Ovary (tissue), 9 donors: ENCODE results near the gene DAB1. TPM values are rescaled to one million over a fixed set of nuclear protein-coding genes. Genes with fewer than 3 reads are reported as not detected.

Source experiments
- DNase-seq, 5 donors: peaks; one replicate each; pipeline ENCODE4 v3.0.0-alpha.2; 2019 to 2020
- H3K27ac ChIP-seq, 2 donors: fragments of 200-600 bp; one replicate each; pipeline versions ENCODE4 v1.5.1 to v1.8.0; 2019 to 2022
- H3K27me3 ChIP-seq: fragments of 200-600 bp; one replicate; pipeline ENCODE4 v1.8.0; 2022
- H3K36me3 ChIP-seq: fragments of 200-600 bp; sonication (generic); one replicate; pipeline ENCODE4 v1.5.1; 2019
- H3K4me1 ChIP-seq: one replicate; pipeline ENCODE4 v1.8.1; 2013; ENCODE audit warnings: mild to moderate bottlenecking, moderate library complexity; ENCODE audit not compliant: insufficient read depth
- H3K4me3 ChIP-seq: fragments of 200-600 bp; sonication (generic); one replicate; pipeline ENCODE4 v1.5.1; 2017
- H3K9me3 ChIP-seq, 2 donors: fragments of 200-600 bp in 1 of 2; sonication (generic) in 1 of 2; one replicate each; pipeline versions ENCODE4 v1.5.1 to v1.8.1; 2013 to 2019; ENCODE audit warnings: mild to moderate bottlenecking in 1 of 2, moderate library complexity in 1 of 2
- CTCF ChIP-seq, 3 donors: fragments of 450-650 bp in 2 of 3; fragments of 200-600 bp in 1 of 3; IDR thresholded peaks; one replicate each; pipeline versions ENCODE4 v1.5.1 to v1.8.0; 2016 to 2022; ENCODE audit warnings: antibody characterized with exemption in 3 of 3, mild to moderate bottlenecking in 1 of 3
- EP300 ChIP-seq: sonication (generic); formaldehyde crosslinking; IDR thresholded peaks from one replicate; pipeline ENCODE4 v1.6.1; 2017; ENCODE audit warnings: antibody characterized with exemption
- POLR2A ChIP-seq: fragments of 450-650 bp; IDR thresholded peaks from one replicate; pipeline ENCODE4 v1.6.1; 2017; ENCODE audit warnings: antibody characterized with exemption, mild to moderate bottlenecking, moderate library complexity
- WGBS, 3 donors: extraction: QIAGEN DNeasy Blood & Tissue Kit in 1 of 3; methylation state at CpG; one replicate each; pipeline versions ENCODE4 v1.1.5 to v1.1.7; 2013 to 2017; 5-methylcytosine and 5-hydroxymethylcytosine counted together
- intact Hi-C, 4 donors: fragments of 100-400 bp; cut with DNase I; formaldehyde crosslinking; loops; one replicate each; pipeline versions ENCODE4 v1.11.0 to v1.15.1; 2022 to 2023
- polyA plus RNA-seq, 2 donors: library from polyadenylated mRNA; stranded (reverse); fragments of 200-250 nt in 1 of 2; fragments of 350-450 nt in 1 of 2; fragmentation: Illumina TruSeq in 1 of 2; extraction: RNeasy Lipid Tissue Mini Kit (QIAGEN cat#74804) in 1 of 2; gene quantifications; one replicate each; pipeline ENCODE4 v1.2.3, GENCODE V29; 2013 to 2014
- total RNA-seq, 7 donors: library from RNA; depleted of rRNA in 2 of 7; stranded (reverse); fragments of >200 nt in 2 of 7; fragmentation: NEBNext Ultra II Directional in 3 of 7; extraction: Animal tissue kit (Norgen Biotek cat#: 25700) in 3 of 7; gene quantifications; one replicate each; pipeline versions ENCODE4 v1.1.0 to v1.2.4, GENCODE V29; 2016 to 2023
- donor health status: DM: no; HTN: no; CAD: no; lungs with moderate emphysema.
- donor health status: DM: no; HTN: no; CAD: no.
- donor health status: Bipolar disorder and iron deficiency.
- donor health status: DM: yes; HTN: yes; CAD: no.
- donor health status: DM: no; HTN: no; CAD: no.
- donor health status: DM: yes; HTN: yes; CAD: no.

DAB1 gene
- total and polyA plus RNA-seq, 9 donors, result 0.22 to 5.5 (median 0.77) TPM

GRCh38 chr1:57137980-57138379 is 285.9 kb downstream of the DAB1 start:
- Histone ChIP-seq H3K4me3 (no peak overlapping the region), H3K9me3 (no peaks in the 10 kb centered on the region), H3K36me3 (no peaks in the 10 kb centered on the region), H3K27ac (no peak overlapping the region), H3K4me1 (no peaks in the 10 kb centered on the region), H3K27me3 (no peaks in the 10 kb centered on the region)
- TF ChIP-seq EP300 (no peak), POLR2A (no peak), CTCF (IDR thresholded peaks at IDR 0.05) (no peak)
- no peak for DNase-seq
- intact Hi-C loops, result no loop called here
- 65 to 74% (median 70%) methylated on average over 2 of the region's 2 CpGs for WGBS, 3 donors

- no peak for DNase-seq
- Histone ChIP-seq H3K27ac (no peak overlapping the region), H3K27me3 (no peaks in the 10 kb centered on the region), H3K4me1 (peaks cover 2% of the 10 kb centered on the region), H3K36me3 (no peaks in the 10 kb centered on the region), H3K4me3 (no peak overlapping the region), H3K9me3 (no peaks in the 10 kb centered on the region)
- WGBS, 3 donors, result 85 to 98% (median 94%) methylated on average over 1 of the region's 1 CpG
- no peak for TF ChIP-seq POLR2A
- no peak for TF ChIP-seq EP300
- TF ChIP-seq CTCF (IDR thresholded peaks at IDR 0.05), result no peak
- intact Hi-C loops, result no loop called here
These were observed 289.1 kb downstream of the DAB1 start for GRCh38 chr1:57134803-57135202.

GRCh38 chr1:57133686-57134085 is 290.2 kb downstream of the DAB1 start:
- TF ChIP-seq POLR2A, result no peak
- intact Hi-C loops, result no loop called here
- H3K9me3 ChIP-seq, result no peaks in the 10 kb centered on the region
- 18 to 36% (median 25%) methylated on average over 1 of the region's 1 CpG for WGBS, 3 donors
- no peaks in the 10 kb centered on the region for H3K27me3 ChIP-seq
- H3K4me1 ChIP-seq, result peaks cover 2% of the 10 kb centered on the region
- no peak overlapping the region for H3K27ac ChIP-seq
- H3K36me3 ChIP-seq, result no peaks in the 10 kb centered on the region
- DNase-seq, result no peak
- H3K4me3 ChIP-seq, result no peak overlapping the region

GRCh38 chr1:57132993-57133622 is 290.8 kb downstream of the DAB1 start:
- H3K36me3 ChIP-seq, result no peaks in the 10 kb centered on the region
- TF ChIP-seq CTCF (IDR thresholded peaks at IDR 0.05) (no peak), EP300 (no peak), POLR2A (no peak)
- 62 to 65% (median 63%) methylated on average over 4 of the region's 4 CpGs for WGBS, 3 donors
- peak in 1 of 5 donors; percentile 27 for DNase-seq
- no peak overlapping the region for H3K4me3 ChIP-seq
- H3K27ac ChIP-seq, result no peak overlapping the region
- H3K4me1 ChIP-seq, result peaks cover 2% of the 10 kb centered on the region
- no peaks in the 10 kb centered on the region for H3K27me3 ChIP-seq
- no peaks in the 10 kb centered on the region for H3K9me3 ChIP-seq
- intact Hi-C loops, result no loop called here

GRCh38 chr1:57131701-57132394 is 292.0 kb downstream of the DAB1 start:
- TF ChIP-seq POLR2A (no peak), CTCF (IDR thresholded peaks at IDR 0.05) (no peak), EP300 (no peak)
- no peak for DNase-seq
- Histone ChIP-seq H3K4me3 (no peak overlapping the region), H3K27me3 (no peaks in the 10 kb centered on the region), H3K4me1 (peaks cover 2% of the 10 kb centered on the region), H3K27ac (no peak overlapping the region), H3K9me3 (no peaks in the 10 kb centered on the region), H3K36me3 (no peaks in the 10 kb centered on the region)
- intact Hi-C loops, result no loop called here
- 52 to 53% (median 53%) methylated on average over 3 of the region's 3 CpGs for WGBS, 3 donors
